GM18951 (cell line): ENCODE measurements around the gene DNPEP.
"Not testable (repeated sequence)": the region's sequence is repeated elsewhere in the genome, so short reads cannot be mapped to it uniquely, and the experiment has no call there.

Source experiments
- POLR2A ChIP-seq: IDR thresholded peaks from 4 replicates; pipeline ENCODE4 v1.6.1; 2011; ENCODE audit warnings: mild to moderate bottlenecking; ENCODE audit not compliant: insufficient read length, insufficient read depth; ENCODE audit errors: extremely low read depth
- in situ Hi-C: fragments of 300-500 bp; cut with MboI; formaldehyde crosslinking; loops from one replicate; pipeline ENCODE4 v1.12.0; 2022; ENCODE audit warnings: low sequenced_read_pairs, mixed read lengths, inconsistent platforms; ENCODE audit not compliant: unreplicated experiment

The DNPEP gene

GRCh38 chr2:219399716-219400478, 12.2 kb upstream of the DNPEP start:
- in situ Hi-C loops, result loop anchor here (10.0 kb wide), 1 partner anchor 135 kb away; no protein-coding TSS in a partner anchor

DNA sequence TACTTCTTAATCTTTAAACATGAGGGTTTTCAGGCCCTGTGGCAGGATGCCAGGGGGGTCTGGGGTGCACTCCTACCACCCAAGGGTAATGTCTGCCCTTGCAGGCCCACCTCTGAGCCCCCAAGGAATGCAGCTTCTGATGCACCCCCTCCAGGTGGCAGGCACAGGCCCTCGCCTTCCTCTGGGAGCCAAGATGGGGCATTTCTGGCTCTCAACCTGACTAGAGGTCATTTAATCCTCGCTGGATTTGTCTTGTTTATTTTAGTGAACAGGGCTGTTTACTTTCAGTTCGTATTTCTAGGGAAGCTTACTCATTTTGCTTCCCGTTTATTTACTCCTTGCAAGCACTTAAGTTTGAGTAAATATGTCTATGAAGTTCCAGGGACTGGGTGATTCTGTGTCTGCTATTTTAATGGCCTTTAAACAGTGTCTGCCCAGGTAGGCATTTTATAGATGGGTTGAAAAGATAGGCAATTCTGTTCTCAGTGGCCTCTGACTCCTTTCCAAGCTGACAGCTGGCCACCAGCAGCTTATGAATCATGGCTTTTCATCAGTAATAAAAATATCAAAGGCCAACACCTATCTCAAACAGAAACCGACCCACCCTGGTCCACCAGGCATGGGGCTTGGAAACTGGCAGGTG, 11.1 kb upstream of the DNPEP start:
- in situ Hi-C loops, result no loop called here
- no peak for TF ChIP-seq POLR2A

More at GRCh38 chr2:219399716-219400478, 12.2 kb upstream of the DNPEP start:
- TF ChIP-seq POLR2A, result no peak

GRCh38 chr2:219396863-219397457, 9.2 kb upstream of the DNPEP start:
- in situ Hi-C loops, result no loop called here
- TF ChIP-seq POLR2A, result no peak

DNA sequence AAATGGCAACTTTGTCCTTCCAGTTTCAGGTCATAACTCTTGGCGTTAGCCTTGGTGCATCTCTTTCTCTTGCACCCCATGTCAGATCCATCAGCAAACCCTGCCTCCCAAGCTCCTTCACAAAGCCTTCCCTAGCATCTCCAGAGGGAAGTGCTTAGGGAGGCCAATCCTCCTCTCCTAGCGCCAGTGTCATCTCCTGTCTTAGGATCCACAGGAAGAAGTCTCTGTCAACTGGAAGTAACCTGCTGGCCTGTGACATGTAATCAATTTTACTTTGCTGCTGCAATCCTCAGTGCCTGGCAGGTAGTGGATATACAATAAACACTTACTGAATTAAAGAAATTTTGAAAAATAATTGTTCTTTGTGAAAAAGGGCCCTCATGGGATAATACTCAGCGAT, 7.9 kb upstream of the DNPEP start:
- no peak for TF ChIP-seq POLR2A
- in situ Hi-C loops, result no loop called here

GRCh38 chr2:219395056-219395455, 7.3 kb upstream of the DNPEP start:
- in situ Hi-C loops, result not testable (repeated sequence)

DNA sequence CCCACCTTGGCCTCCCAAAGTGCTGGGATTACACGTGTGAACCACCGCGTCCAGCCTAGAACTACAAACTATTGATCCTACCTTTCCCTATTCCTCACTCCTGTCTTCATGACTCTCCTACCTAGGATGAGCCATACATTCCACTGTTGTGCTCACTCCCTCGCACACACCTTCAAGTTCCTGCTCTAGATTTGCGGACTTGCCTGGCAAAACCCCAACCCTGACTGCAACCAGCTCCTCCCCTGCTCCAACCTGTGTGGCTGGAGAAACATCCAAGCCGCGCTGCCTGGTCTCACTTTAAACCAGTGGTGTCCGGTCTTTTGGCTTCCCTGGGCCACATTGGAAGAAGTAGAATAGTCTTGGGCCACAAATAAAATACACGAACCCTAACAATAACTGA, 5.0 kb upstream of the DNPEP start:
- in situ Hi-C loops, result no loop called here
- no peak for TF ChIP-seq POLR2A

- in situ Hi-C loops, result no loop called here
- no peak for TF ChIP-seq POLR2A
Observed at GRCh38 chr2:219388907-219389156, 1.1 kb upstream of the DNPEP start.

GRCh38 chr2:219388121-219388906, 602 bp upstream of the DNPEP start:
- TF ChIP-seq POLR2A, result peak; percentile 33
- in situ Hi-C loops, result no loop called here

DNA sequence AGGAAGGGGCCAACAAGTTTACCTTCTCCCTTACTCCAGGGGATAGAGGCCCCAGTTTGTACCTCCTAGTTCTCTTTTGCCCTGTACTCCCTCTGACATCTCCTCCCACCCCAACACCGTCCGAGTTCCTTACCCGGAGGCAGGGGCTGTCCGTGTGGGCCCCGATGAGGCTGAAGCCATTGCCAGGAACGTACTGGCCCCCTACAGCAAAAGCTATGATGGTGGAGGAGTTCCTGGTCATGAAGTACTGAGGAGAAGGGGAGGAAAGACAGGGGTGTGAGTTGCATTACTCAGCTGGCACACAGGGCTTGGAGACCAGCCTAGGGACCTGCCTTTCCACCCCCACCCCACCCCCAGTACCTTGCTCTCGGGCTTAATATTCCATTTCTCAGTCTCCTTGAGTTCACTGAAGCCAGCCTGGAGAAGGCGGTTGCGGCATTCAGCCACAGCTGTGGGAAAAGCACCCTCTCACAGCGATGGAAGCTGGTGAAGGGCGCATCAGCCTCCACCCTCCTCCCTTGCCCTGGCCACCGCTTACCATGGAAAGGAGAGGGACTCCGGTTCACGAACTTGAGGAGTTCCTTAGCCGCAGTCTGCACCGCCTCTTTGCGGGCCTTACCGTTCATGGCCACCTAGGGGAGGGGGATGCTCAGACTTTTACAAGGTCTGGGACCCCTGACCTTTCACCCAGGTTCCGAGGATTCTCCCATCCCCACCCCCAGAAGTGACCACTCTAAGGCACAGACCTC, 1.0 kb downstream of the DNPEP start:
- in situ Hi-C loops, result no loop called here
- TF ChIP-seq POLR2A, result no peak

GRCh38 chr2:219385958-219386520, 1.7 kb downstream of the DNPEP start:
- no peak for TF ChIP-seq POLR2A
- in situ Hi-C loops, result no loop called here

GRCh38 chr2:219384859-219385258, 2.9 kb downstream of the DNPEP start:
- in situ Hi-C loops, result no loop called here
- no peak for TF ChIP-seq POLR2A

DNA sequence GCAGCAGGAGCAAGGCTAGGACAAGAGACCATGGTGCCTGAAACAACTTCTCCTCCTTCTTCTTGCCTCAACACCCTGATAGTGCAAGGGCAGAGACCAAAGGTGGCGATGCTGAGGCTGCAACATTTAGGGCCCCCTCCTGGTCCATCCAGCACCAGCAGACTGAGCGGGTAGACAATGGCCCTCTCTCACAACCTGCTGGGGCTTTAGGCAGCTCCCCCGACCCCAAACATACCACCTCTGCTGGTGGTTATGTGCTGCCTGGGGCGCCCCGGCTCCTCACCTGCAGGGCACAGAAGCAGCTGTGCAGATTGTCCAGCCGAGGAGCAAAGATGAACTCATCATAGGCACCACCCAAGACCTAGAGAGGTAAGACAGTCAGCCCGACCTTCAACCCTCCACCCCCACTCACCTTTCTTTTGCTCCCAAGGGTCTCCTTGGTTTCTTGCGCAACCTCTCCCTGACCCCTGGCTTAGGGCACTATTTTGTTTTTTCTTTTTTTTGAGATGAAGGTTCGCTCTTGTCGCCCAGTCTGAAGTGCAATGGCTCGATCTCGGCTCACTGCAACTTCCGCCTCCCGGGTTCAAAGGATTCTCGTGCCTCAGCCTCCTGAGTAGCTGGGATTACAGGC, 3.5 kb downstream of the DNPEP start:
- TF ChIP-seq POLR2A, result no peak
- in situ Hi-C loops, result no loop called here
